Brain microvascular endothelial cell (primary cell): ENCODE measurements around the gene DENND1A.

Experiments used
- DNase-seq: peaks from one replicate; pipeline ENCODE4 v3.0.0-alpha.2; 2020
- H3K27ac ChIP-seq: fragments of 250-450 bp; sonication (Bioruptor Pico); 2 replicates; pipeline ENCODE4 v1.5.1; 2020; ENCODE audit warnings: mild to moderate bottlenecking, moderate library complexity
- H3K27me3 ChIP-seq: fragments of 250-450 bp; sonication (Bioruptor Pico); replicated peaks from 2 replicates; pipeline ENCODE4 v1.5.1; 2020; ENCODE audit warnings: mild to moderate bottlenecking
- H3K36me3 ChIP-seq: fragments of 250-450 bp; sonication (Bioruptor Pico); replicated peaks from 2 replicates; pipeline ENCODE4 v1.5.1; 2020; ENCODE audit warnings: mild to moderate bottlenecking
- H3K4me3 ChIP-seq: 2 replicates; pipeline ENCODE4 v1.5.1; 2011; ENCODE audit warnings: low read depth, mild to moderate bottlenecking, control low read depth, low read length, moderate library complexity
- in situ Hi-C: cut with HindIII; loops from 2 replicates; pipeline ENCODE4 v1.10.0; 2017; ENCODE audit warnings: low sequenced_read_pairs, low pct_ligation_motif_present
- TF ChIP-seq, protein P1 (sequence below): IDR thresholded peaks from 2 replicates; pipeline ENCODE4 v1.5.1; 2011; ENCODE audit warnings: low read depth, mild to moderate bottlenecking, moderate library complexity, low read length, control low read depth, inconsistent platforms; ENCODE audit errors: missing control alignments

The DENND1A gene

DNA sequence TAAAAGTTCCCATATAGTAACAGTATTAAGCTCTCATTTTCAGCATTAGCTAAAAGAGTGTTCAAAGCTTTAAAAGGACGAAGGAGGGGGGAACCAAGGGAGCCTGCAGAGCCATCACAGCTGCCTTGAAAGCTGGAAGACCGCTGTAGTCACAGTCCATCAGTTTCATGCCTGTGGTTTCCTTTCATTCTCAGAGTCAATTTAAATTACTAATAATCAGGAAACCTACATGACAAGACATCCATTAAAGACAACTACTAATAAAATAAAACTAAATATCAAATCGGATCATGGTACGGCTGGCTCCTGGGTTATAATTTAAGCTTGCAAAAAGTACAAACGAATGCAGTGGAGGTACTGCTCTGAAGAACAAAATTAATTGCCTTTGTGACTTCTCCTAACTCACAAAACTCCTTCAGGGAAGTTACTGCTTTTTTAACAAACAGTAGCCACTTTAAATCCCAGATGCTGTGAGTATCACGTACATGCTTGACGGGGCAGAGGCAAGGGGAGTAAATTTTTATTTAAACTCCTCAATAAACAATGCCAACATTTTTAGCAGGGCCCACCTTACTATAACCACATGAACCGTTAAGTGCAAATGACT lies 213.5 kb downstream of the DENND1A start:
- Histone ChIP-seq H3K27me3 (no peaks in the 10 kb centered on the region), H3K4me3 (no peak overlapping the region), H3K36me3 (no peaks in the 10 kb centered on the region), H3K27ac (no peak overlapping the region)
- in situ Hi-C loops: no loop called here
- DNase-seq: no peak
- TF ChIP-seq, protein P1, sequence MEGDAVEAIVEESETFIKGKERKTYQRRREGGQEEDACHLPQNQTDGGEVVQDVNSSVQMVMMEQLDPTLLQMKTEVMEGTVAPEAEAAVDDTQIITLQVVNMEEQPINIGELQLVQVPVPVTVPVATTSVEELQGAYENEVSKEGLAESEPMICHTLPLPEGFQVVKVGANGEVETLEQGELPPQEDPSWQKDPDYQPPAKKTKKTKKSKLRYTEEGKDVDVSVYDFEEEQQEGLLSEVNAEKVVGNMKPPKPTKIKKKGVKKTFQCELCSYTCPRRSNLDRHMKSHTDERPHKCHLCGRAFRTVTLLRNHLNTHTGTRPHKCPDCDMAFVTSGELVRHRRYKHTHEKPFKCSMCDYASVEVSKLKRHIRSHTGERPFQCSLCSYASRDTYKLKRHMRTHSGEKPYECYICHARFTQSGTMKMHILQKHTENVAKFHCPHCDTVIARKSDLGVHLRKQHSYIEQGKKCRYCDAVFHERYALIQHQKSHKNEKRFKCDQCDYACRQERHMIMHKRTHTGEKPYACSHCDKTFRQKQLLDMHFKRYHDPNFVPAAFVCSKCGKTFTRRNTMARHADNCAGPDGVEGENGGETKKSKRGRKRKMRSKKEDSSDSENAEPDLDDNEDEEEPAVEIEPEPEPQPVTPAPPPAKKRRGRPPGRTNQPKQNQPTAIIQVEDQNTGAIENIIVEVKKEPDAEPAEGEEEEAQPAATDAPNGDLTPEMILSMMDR: no peak

DNA sequence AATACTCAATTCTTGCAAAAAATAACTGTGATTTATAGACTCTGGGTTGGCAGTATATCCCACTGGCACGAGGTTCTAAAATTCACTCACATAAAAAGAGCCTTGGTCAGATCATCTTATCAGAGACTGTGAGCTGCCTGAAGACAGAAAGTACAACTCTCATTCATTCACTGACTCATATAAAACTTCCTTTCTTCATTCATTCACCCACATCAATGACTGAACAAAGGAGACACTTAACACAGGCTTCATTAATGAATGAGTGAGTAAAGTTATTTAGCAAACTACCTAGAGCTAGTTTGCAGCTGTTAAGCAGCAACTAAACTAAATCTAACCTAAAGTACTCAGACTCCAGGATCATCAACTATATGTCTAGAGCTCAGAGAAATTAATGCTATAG lies 214.7 kb downstream of the DENND1A start:
- DNase-seq: no peak
- H3K4me3 ChIP-seq: no peak overlapping the region
- H3K27me3 ChIP-seq: no peaks in the 10 kb centered on the region
- in situ Hi-C loops: no loop called here
- H3K36me3 ChIP-seq: no peaks in the 10 kb centered on the region
- no peak overlapping the region for H3K27ac ChIP-seq
- TF ChIP-seq, protein P1: no peak

DNA sequence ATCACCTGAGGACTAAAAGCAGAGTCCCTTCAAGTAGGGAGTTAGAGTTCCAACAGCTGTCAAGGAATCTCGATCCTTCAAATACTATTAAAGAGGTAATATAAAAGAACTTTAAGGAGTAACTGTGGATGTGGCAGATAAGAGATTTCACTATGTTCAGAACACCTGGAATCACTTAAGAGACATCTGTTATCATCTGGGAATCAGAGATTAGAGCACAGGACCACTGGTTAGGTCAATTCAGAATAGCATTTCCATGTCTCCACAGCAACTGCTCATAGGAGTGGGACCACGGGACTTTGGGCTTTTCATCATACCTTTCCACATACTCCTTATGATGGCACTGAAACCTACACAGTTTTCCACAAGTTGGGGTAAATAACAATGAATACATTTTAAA lies 216.6 kb downstream of the DENND1A start:
- no peaks in the 10 kb centered on the region for H3K27me3 ChIP-seq
- TF ChIP-seq, protein P1: no peak
- H3K36me3 ChIP-seq: no peaks in the 10 kb centered on the region
- in situ Hi-C loops: no loop called here
- no peak overlapping the region for H3K4me3 ChIP-seq
- no peak overlapping the region for H3K27ac ChIP-seq
- no peak for DNase-seq

DNA sequence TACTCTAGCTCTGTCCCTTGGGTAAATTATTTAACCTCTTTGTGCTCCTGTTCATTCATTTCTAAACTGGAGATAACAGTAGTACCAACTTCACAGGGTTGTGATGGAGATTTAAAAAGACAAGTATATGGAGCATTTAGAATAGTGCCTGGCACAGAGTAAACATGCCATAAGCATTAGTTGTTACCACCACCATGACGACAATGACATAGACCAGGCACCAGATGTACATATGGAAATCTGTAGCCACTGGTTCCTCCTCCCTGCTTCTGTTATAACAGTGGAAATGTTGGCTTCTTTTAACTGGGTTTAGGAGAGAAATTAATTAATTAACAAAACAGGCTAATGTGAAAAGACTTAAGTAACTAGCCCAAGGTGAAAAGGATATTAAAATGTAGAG lies 217.5 kb downstream of the DENND1A start:
- DNase-seq: no peak
- TF ChIP-seq, protein P1: no peak
- no peak overlapping the region for H3K27ac ChIP-seq
- in situ Hi-C loops: no loop called here
- H3K4me3 ChIP-seq: no peak overlapping the region
- H3K27me3 ChIP-seq: no peaks in the 10 kb centered on the region
- no peaks in the 10 kb centered on the region for H3K36me3 ChIP-seq

DNA sequence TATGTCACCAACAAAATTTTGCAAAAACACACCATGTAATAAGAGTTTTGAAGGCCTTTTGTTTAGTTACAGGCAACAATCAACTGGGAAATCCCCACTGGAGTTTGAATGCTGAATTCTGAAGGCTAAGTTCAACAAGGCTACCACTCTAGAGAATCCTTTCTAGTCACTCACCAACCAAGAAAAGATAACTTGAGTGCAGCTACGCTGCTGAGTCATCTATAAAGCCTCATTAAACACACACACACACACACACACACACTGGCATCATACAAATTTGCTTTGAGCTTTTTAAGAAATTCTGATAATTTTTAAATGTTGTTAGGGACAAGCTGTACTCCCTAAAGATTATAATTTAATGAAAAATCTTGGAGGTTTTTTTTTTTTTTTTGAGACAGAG lies 219.6 kb downstream of the DENND1A start:
- in situ Hi-C loops: no loop called here
- H3K4me3 ChIP-seq: no peak overlapping the region
- TF ChIP-seq, protein P1: no peak
- peak; percentile 94 for DNase-seq
- no peaks in the 10 kb centered on the region for H3K27me3 ChIP-seq
- no peaks in the 10 kb centered on the region for H3K36me3 ChIP-seq
- no peak overlapping the region for H3K27ac ChIP-seq

DNA sequence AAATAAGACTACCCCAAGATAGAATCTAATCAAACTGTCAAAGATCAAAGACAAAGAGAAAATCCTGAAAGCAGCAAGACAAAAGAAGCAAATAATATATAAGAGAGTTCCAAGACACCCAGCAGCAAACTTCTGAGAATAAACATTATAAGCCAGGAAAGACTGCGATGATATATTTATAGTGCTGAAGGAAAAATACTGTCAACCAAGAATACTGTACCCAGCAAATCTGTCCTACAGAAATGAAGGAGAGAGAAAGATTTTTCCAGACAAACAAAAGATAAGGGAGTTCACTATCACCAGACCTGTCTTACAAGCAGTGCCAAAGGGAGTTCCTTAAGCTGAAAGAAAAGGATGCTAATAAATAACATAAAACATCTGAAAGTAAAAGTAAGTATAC lies 227.4 kb downstream of the DENND1A start:
- Histone ChIP-seq H3K27me3 (no peaks in the 10 kb centered on the region), H3K4me3 (no peak overlapping the region), H3K36me3 (no peaks in the 10 kb centered on the region), H3K27ac (no peak overlapping the region)
- TF ChIP-seq, protein P1: no peak
- DNase-seq: no peak
- in situ Hi-C loops: no loop called here
